Ishikawa (cell line): ENCODE results near the gene KRT77.
A peak's percentile ranks its signal among the peaks of the same experiment; 100 is the strongest.

Experiments
- CREB1 ChIP-seq: IDR thresholded peaks from 2 replicates; pipeline ENCODE4 v1.6.1; 2012; ENCODE audit warnings: low read depth
- EP300 ChIP-seq: IDR thresholded peaks from 2 replicates; pipeline ENCODE4 v1.6.1; 2012; ENCODE audit warnings: borderline replicate concordance
- MAX ChIP-seq: IDR thresholded peaks from 2 replicates; pipeline ENCODE4 v1.6.1; 2012
- RAD21 ChIP-seq: IDR thresholded peaks from 2 replicates; pipeline ENCODE4 v1.6.1; 2012; ENCODE audit warnings: low read depth
- REST ChIP-seq: IDR thresholded peaks from 2 replicates; pipeline ENCODE4 v1.6.1; 2012; ENCODE audit warnings: low read depth, mild to moderate bottlenecking
- USF1 ChIP-seq: IDR thresholded peaks from 2 replicates; pipeline ENCODE4 v1.6.1; 2012

GRCh38 chr12:52739963-52740362 is 36.6 kb upstream of the KRT77 start:
- peak; percentile 4; the same call in 1 of the 2 replicates for TF ChIP-seq REST
- TF ChIP-seq MAX, result no peak
- TF ChIP-seq CREB1, result no peak
- no peak for TF ChIP-seq USF1
- TF ChIP-seq RAD21, result no peak
- no peak for TF ChIP-seq EP300
